ENCODE measurements around the gene NDUFS8.

- TF ChIP-seq CTCF (IDR thresholded peaks at IDR 0.05) (no peak), POLR2A (IDR thresholded peaks at IDR 0.05) (no peak)
Observed at GRCh38 chr11:68002938-68003845, 27.3 kb upstream of the NDUFS8 start.
